ENCODE measurements around the gene RND3. TPM values are rescaled to one million over a fixed set of nuclear protein-coding genes. Genes with fewer than 3 reads are reported as not detected.

RND3 gene
- total and polyA plus RNA-seq, 8 donors: 10.3 to 58.2 (median 27.1) TPM

DNA sequence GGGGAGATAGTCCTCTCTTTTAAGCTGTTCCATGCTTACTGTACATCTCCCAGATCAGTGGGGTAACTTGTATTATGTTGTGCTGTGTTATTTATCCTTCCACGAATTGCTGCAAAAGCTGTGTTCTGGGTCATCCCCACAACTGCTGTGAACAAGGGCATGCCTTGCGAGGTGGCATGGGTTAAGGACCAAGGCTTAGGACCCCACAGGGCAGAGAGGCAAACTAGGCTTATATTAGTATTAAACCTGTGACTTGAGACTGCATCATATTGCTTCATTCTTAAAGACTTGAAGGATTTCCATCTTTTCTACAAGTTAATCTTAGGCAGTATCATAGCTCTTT, 19.9 kb downstream of the RND3 start:
- Histone ChIP-seq H3K27me3 (no peaks in the 10 kb centered on the region), H3K36me3 (peaks cover 3 to 45% (median 40%) of the 10 kb centered on the region in 4 donors), H3K4me3 (no peak overlapping the region), H3K9me3 (no peaks in the 10 kb centered on the region), H3K27ac (peak overlapping the region in 4 of 5 donors; percentile 53 to 77 (median 70)), H3K4me1 (peaks cover 0 to 35% (median 13%) of the 10 kb centered on the region in 4 donors)
- DNase-seq: no peak
- intact Hi-C loops (cut with DNase I; ENCODE audit: low total_unique reads): no loop called here
- 77 to 87% (median 78%) methylated on average over 2 of the region's 2 CpGs for WGBS, 5 donors
- no peak for TF ChIP-seq POLR2A (IDR thresholded peaks at IDR 0.05)
- TF ChIP-seq EP300 (IDR thresholded peaks at IDR 0.05): no peak
- TF ChIP-seq POLR2AphosphoS5 (IDR thresholded peaks at IDR 0.05): no peak
- TF ChIP-seq, protein P1, sequence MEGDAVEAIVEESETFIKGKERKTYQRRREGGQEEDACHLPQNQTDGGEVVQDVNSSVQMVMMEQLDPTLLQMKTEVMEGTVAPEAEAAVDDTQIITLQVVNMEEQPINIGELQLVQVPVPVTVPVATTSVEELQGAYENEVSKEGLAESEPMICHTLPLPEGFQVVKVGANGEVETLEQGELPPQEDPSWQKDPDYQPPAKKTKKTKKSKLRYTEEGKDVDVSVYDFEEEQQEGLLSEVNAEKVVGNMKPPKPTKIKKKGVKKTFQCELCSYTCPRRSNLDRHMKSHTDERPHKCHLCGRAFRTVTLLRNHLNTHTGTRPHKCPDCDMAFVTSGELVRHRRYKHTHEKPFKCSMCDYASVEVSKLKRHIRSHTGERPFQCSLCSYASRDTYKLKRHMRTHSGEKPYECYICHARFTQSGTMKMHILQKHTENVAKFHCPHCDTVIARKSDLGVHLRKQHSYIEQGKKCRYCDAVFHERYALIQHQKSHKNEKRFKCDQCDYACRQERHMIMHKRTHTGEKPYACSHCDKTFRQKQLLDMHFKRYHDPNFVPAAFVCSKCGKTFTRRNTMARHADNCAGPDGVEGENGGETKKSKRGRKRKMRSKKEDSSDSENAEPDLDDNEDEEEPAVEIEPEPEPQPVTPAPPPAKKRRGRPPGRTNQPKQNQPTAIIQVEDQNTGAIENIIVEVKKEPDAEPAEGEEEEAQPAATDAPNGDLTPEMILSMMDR (IDR thresholded peaks at IDR 0.05): no peak

DNA sequence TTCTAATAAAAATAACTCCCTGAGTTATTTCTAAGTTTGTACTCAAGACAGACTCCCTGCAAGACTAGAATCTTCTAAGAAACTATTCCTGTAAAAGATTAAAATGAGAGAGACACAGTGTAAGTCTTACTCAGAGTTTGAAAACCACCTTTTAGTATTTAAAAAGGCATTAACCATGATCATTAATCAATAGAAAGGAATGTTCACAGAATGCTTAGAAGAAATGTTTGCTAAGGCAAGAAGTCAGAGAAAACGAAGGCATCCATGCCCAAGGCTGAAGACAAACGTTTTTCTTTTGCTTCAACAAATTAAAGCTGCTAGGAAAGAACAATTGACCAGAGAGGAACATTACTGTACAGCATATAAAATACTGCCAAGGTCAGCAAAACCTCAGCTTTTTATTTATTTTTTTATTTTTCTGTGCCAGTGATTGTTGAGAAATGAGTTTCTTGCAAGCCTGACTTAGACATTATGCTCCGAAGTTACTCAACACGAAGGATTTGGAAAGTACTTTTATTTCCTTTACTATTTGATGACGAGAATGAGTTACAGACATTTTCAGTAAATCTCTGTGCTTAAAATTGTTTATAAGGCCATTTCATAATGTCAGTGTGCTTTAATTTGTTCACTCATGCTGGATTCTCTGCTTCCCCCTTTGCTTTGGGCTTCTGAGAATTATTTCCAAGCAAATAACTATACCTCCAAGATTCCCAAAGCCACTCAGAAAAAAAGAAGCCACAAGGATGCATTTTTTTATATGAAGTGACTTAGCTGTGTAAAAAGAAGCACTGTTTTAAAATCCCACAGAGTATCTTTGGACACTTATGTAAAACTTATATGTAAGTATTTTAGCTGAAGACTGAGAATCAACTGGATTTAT, 20.5 kb downstream of the RND3 start:
- Histone ChIP-seq H3K36me3 (peaks cover 3 to 39% (median 34%) of the 10 kb centered on the region in 4 donors), H3K9me3 (no peaks in the 10 kb centered on the region), H3K4me1 (peaks cover 0 to 32% (median 12%) of the 10 kb centered on the region in 4 donors), H3K27ac (peak overlapping the region in 4 of 5 donors; percentile 53 to 77 (median 70)), H3K4me3 (no peak overlapping the region), H3K27me3 (no peaks in the 10 kb centered on the region)
- 36 to 57% (median 48%) methylated on average over 5 of the region's 5 CpGs for WGBS, 5 donors
- TF ChIP-seq POLR2AphosphoS5 (IDR thresholded peaks at IDR 0.05): no peak
- TF ChIP-seq, protein P1 (IDR thresholded peaks at IDR 0.05): no peak
- TF ChIP-seq EP300 (IDR thresholded peaks at IDR 0.05): no peak
- TF ChIP-seq POLR2A (IDR thresholded peaks at IDR 0.05): no peak
- DNase-seq: no peak
- intact Hi-C loops (cut with DNase I; ENCODE audit: low total_unique reads): no loop called here

DNA sequence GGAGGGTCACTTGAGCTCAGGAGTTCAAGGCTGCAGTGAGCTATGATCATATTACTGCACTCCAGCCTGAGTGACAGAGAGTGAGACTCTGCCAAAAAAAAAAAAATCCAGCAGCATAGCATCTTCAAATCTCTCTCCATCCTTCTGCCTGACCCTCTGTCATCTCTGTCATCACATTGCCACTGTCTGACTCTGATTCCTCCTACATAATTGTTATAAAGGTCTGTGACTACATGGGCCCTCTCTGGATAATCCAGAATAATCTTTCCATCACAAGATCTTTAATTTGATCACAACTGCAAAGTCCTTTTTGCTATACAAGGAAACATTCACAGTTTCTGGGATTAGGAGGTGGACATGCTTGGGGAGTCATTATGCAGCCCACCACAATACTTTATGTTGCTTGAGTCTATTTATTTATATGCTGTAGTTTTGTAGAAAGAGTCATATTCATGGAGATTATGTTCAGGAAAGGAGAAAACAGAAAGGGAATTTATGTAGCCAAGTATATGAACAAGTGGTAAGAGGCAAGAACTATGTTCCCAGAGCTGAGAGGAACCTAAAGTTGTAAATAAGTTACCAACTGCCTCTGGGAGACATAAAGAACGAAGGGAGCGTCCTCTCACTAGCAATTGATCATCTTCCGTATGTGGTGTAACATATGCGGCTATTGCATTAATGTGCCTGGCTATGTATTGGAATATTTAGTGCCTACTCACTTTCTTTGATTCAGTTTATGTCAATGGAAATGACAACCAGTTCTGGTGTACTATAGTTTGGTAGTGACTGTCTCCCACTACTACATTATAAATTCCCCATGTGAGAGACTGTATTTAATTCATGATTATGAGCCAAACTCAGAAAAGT, 21.5 kb downstream of the RND3 start:
- DNase-seq: no peak
- TF ChIP-seq POLR2AphosphoS5 (IDR thresholded peaks at IDR 0.05) (no peak), POLR2A (IDR thresholded peaks at IDR 0.05) (no peak), EP300 (IDR thresholded peaks at IDR 0.05) (no peak)
- TF ChIP-seq, protein P1 (IDR thresholded peaks at IDR 0.05): no peak
- peaks cover 0 to 30% (median 11%) of the 10 kb centered on the region in 4 donors for H3K4me1 ChIP-seq
- H3K4me3 ChIP-seq: no peak overlapping the region
- H3K27ac ChIP-seq: peak overlapping the region in 4 of 5 donors; percentile 53 to 77 (median 70)
- H3K36me3 ChIP-seq: peaks cover 3 to 28% (median 24%) of the 10 kb centered on the region in 4 donors
- intact Hi-C loops (cut with DNase I; ENCODE audit: low total_unique reads): no loop called here
- H3K9me3 ChIP-seq: no peaks in the 10 kb centered on the region
- no peaks in the 10 kb centered on the region for H3K27me3 ChIP-seq
- 82 to 95% (median 94%) methylated on average over 4 of the region's 4 CpGs for WGBS, 5 donors

DNA sequence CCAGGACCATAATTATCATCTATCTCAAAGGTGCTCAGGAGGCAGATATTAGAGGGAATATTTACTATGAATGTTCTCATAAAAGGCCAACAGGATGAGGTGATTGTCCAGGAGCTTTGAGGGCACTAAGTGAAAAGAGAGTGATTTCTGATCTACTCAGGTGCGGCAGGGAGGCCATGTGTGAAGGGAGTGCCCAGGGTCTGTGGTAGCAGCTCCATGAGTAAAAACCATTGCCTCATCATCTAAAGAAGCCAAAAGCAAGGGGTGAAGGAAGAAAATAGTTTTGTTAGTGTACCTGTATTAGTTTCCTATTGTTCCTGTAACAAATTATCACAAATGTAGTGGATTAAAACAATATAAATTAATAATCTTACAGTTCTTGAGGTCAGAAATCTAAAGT, 22.5 kb downstream of the RND3 start:
- peaks cover 0 to 29% (median 11%) of the 10 kb centered on the region in 4 donors for H3K4me1 ChIP-seq
- intact Hi-C loops (cut with DNase I; ENCODE audit: low total_unique reads): no loop called here
- H3K9me3 ChIP-seq: no peaks in the 10 kb centered on the region
- H3K36me3 ChIP-seq: peaks cover 3 to 20% (median 14%) of the 10 kb centered on the region in 4 donors
- H3K4me3 ChIP-seq: no peak overlapping the region
- TF ChIP-seq POLR2AphosphoS5 (IDR thresholded peaks at IDR 0.05) (no peak), POLR2A (IDR thresholded peaks at IDR 0.05) (no peak), EP300 (IDR thresholded peaks at IDR 0.05) (no peak)
- TF ChIP-seq, protein P1 (IDR thresholded peaks at IDR 0.05): no peak
- no peak for DNase-seq
- no peaks in the 10 kb centered on the region for H3K27me3 ChIP-seq
- 88 to 100% (median 94%) methylated on average over 1 of the region's 1 CpG for WGBS, 5 donors
- peak overlapping the region in 1 of 5 donors; percentile 69 for H3K27ac ChIP-seq
